GM19463 (cell line): ENCODE data around the gene GPR137.
"Not testable (repeated sequence)": the region's sequence is repeated elsewhere in the genome, so short reads cannot be mapped to it uniquely, and the experiment has no call there.

Source experiments
- ATAC-seq: cut with Tn5 transposase; IDR thresholded peaks from one replicate; pipeline ENCODE4 v1.9.1; 2021; ENCODE audit warnings: mild to moderate bottlenecking, moderate library complexity; ENCODE audit not compliant: unreplicated experiment

Gene GPR137

GRCh38 chr11:64317961-64318765 is 32.5 kb downstream of the GPR137 start, which contains the start of gene PRDX5:
Gene PRDX5 (plus strand): TSS chr11:64318121. CDS start chr11:64318216, 95 bp downstream.
- ATAC-seq: peak; percentile 83

GRCh38 chr11:64318766-64319761 is 33.4 kb downstream of the GPR137 start:
- no peak for ATAC-seq

GRCh38 chr11:64320556-64320955 is 34.9 kb downstream of the GPR137 start:
- ATAC-seq: no peak

- ATAC-seq: no peak
These were observed 35.4 kb downstream of the GPR137 start for GRCh38 chr11:64321026-64321425.

GRCh38 chr11:64321533-64321932 is 35.9 kb downstream of the GPR137 start:
- ATAC-seq: no peak

GRCh38 chr11:64322925-64323260 is 37.2 kb downstream of the GPR137 start:
- no peak for ATAC-seq

- ATAC-seq: no peak
These were observed 37.7 kb downstream of the GPR137 start for GRCh38 chr11:64323373-64323772.

GRCh38 chr11:64323984-64324383 is 38.3 kb downstream of the GPR137 start:
- not testable (repeated sequence) for ATAC-seq

- no peak for ATAC-seq
These were observed 39.2 kb downstream of the GPR137 start for GRCh38 chr11:64324692-64325469.

GRCh38 chr11:64327375-64327774 is 41.7 kb downstream of the GPR137 start:
- no peak for ATAC-seq

- ATAC-seq: no peak
These were observed 42.3 kb downstream of the GPR137 start for GRCh38 chr11:64327993-64328392.

- ATAC-seq: no peak
These were observed 45.2 kb downstream of the GPR137 start for GRCh38 chr11:64330888-64331287.

GRCh38 chr11:64331569-64332371 is 46.1 kb downstream of the GPR137 start:
- ATAC-seq: peak; percentile 52

GRCh38 chr11:64333556-64333955 is 47.9 kb downstream of the GPR137 start:
- no peak for ATAC-seq

- peak; percentile 78 for ATAC-seq
These were observed 49.4 kb downstream of the GPR137 start for GRCh38 chr11:64334764-64335735.

GRCh38 chr11:64337538-64338249 is 52.0 kb downstream of the GPR137 start:
- no peak for ATAC-seq

GRCh38 chr11:64338716-64339115 is 53.1 kb downstream of the GPR137 start:
- no peak for ATAC-seq
